Measurements from ENCODE around the gene ZNF10. TPM values are rescaled to one million over a fixed set of nuclear protein-coding genes. Genes with fewer than 3 reads are reported as not detected.

ZNF10 gene
- total and polyA plus RNA-seq, 2 of the 8 experiments (the other 6 are each of a cell fraction or from before 2014, with no cell fraction given) = 5.2 to 11.9 TPM

- no peak overlapping the region for H3K56ac ChIP-seq (replicated peaks; ENCODE audit: insufficient read length, low read depth, low read length)
- peaks cover 0 to 16% of the 10 kb centered on the region in 2 experiments; a peak in 2 of 4 replicates for H3K79me2 ChIP-seq (ENCODE audit: control insufficient read depth in 1 of 2, insufficient read depth in 2 of 2, low read length in 2 of 2)
- no peak overlapping the region for H2BK20ac ChIP-seq (ENCODE audit: low read length)
- H3K27ac ChIP-seq (ENCODE audit: low read depth, low read length) = no peak overlapping the region
- H4K5ac ChIP-seq (ENCODE audit: insufficient read length, low read depth, low read length) = no peak overlapping the region
- no peak overlapping the region for H3K4me3 ChIP-seq (ENCODE audit: extremely low read depth in 1 of 4, insufficient read depth in 2 of 4, low read depth in 3 of 4, low read length in 4 of 4)
- no peak overlapping the region for H2BK12ac ChIP-seq (ENCODE audit: low read depth, low read length)
- no peak overlapping the region for H3K18ac ChIP-seq (ENCODE audit: extremely low read depth, low read length)
- H2BK5ac ChIP-seq (ENCODE audit: low read depth, low read length) = no peak overlapping the region
- H4K8ac ChIP-seq (ENCODE audit: extremely low read depth, insufficient read depth, low read length) = peak overlapping the region; percentile 66; the same call in 1 of the 2 replicates
- FAIRE-seq (no peak), DNase-seq (ENCODE audit: low read depth in 1 of 2, low spot score in 2 of 2) (no peak)
- H3K79me1 ChIP-seq (ENCODE audit: low read depth, low read length) = peaks cover 2% of the 10 kb centered on the region; the same call in 1 of the 2 replicates
- H3K4me2 ChIP-seq (ENCODE audit: insufficient read depth in 1 of 2, low read depth in 2 of 2, low read length in 2 of 2) = no peak overlapping the region
- no peak overlapping the region for H2AK5ac ChIP-seq (ENCODE audit: low read depth, low read length)
- no peak overlapping the region for H3K14ac ChIP-seq (ENCODE audit: insufficient read length)
- ChIA-PET POLR2A (ENCODE audit: partially characterized antibody) (interaction anchor here (1.0 kb wide), 2 partner anchors 9 to 41 kb away, joined by 3 to 4 read pairs; partner anchors contain the start of gene ZNF891), CTCF (ENCODE audit: partially characterized antibody) (interaction anchor here (0.6 kb wide), 1 partner anchor 23 kb away, joined by 3 read pairs; no protein-coding TSS in a partner anchor)
- H4K91ac ChIP-seq (replicated peaks; ENCODE audit: insufficient read length, low read length) = no peak overlapping the region
- H3K36me3 ChIP-seq (ENCODE audit: control insufficient read depth in 2 of 4, insufficient read depth in 4 of 4, low read length in 3 of 4) = peaks cover 6 to 90% (median 53%) of the 10 kb centered on the region in 4 experiments
- WGBS, 2 experiments (ENCODE audit: extremely low coverage in 1 of 2, insufficient coverage in 1 of 2, insufficient read length in 1 of 2, insufficient replicate concordance in 2 of 2, low coverage in 1 of 2, low lambda C conversion rate in 2 of 2, missing lambda C conversion rate in 1 of 2) = 91% methylated on average over 3 of the region's 3 CpGs; no CpG with 5 or more reads in 1 of the 2 experiments
- no peaks in the 10 kb centered on the region for H3K23me2 ChIP-seq (ENCODE audit: low read depth, low read length)
- no peak overlapping the region for H3K4ac ChIP-seq (replicated peaks; ENCODE audit: insufficient read length, low read depth, low read length)
- no peaks in the 10 kb centered on the region for H4K20me1 ChIP-seq (replicated peaks in 1 of 2; ENCODE audit: control insufficient read depth in 1 of 2, insufficient read depth in 2 of 2, low read length in 2 of 2)
- no peak overlapping the region for H2BK120ac ChIP-seq (replicated peaks; ENCODE audit: low read depth, low read length)
- H2AFZ ChIP-seq (ENCODE audit: low read length) = no peak overlapping the region
- H3K4me1 ChIP-seq (replicated peaks in 1 of 4; ENCODE audit: control insufficient read depth in 3 of 4, insufficient read depth in 4 of 4, low read length in 3 of 4) = no peaks in the 10 kb centered on the region
- no peaks in the 10 kb centered on the region for H3K27me3 ChIP-seq (replicated peaks in 1 of 4; ENCODE audit: control insufficient read depth in 3 of 4, extremely low read depth in 1 of 4, insufficient read depth in 3 of 4, low read length in 3 of 4)
- peaks cover 89 to 91% of the 10 kb centered on the region in 2 experiments for H3K9me3 ChIP-seq (ENCODE audit: insufficient read depth in 2 of 2, low read depth in 1 of 2, low read length in 1 of 2)
- H3K23ac ChIP-seq (ENCODE audit: insufficient read length) = no peak overlapping the region
- no peak for TF ChIP-seq SP2 (IDR thresholded peaks at IDR 0.05; ENCODE audit: low read length)
- TF ChIP-seq ATF2 (IDR thresholded peaks at IDR 0.05; ENCODE audit: low read length) = no peak
- TF ChIP-seq YY1 (IDR thresholded peaks at IDR 0.05; ENCODE audit: low read depth, low read length) = no peak
- no peak for TF ChIP-seq CEBPB (IDR thresholded peaks at IDR 0.05; ENCODE audit: low read depth, low read length)
- peak; percentile 98 for TF ChIP-seq ZNF274 (IDR thresholded peaks at IDR 0.05; ENCODE audit: borderline replicate concordance, extremely low read depth, low read length)
- no peak for TF ChIP-seq TEAD4 (IDR thresholded peaks at IDR 0.05; ENCODE audit: low read depth, low read length)
- no peak for TF ChIP-seq ASH2L (IDR thresholded peaks at IDR 0.05; ENCODE audit: low read length)
- no peak overlapping the region for H3K9ac ChIP-seq (replicated peaks in 1 of 4; ENCODE audit: extremely low read depth in 1 of 4, low read depth in 3 of 4, low read length in 3 of 4)
- H2BK15ac ChIP-seq (ENCODE audit: low read length) = no peak overlapping the region
Measured at GRCh38 chr12:133120385-133121191, 9.8 kb upstream of the ZNF10 start.

Data from H1 (cell line).